ENCODE results near the gene GEN1.

GRCh38 chr2:17763641-17764333 is 9.8 kb downstream of the GEN1 start:
- TF ChIP-seq, protein P1, sequence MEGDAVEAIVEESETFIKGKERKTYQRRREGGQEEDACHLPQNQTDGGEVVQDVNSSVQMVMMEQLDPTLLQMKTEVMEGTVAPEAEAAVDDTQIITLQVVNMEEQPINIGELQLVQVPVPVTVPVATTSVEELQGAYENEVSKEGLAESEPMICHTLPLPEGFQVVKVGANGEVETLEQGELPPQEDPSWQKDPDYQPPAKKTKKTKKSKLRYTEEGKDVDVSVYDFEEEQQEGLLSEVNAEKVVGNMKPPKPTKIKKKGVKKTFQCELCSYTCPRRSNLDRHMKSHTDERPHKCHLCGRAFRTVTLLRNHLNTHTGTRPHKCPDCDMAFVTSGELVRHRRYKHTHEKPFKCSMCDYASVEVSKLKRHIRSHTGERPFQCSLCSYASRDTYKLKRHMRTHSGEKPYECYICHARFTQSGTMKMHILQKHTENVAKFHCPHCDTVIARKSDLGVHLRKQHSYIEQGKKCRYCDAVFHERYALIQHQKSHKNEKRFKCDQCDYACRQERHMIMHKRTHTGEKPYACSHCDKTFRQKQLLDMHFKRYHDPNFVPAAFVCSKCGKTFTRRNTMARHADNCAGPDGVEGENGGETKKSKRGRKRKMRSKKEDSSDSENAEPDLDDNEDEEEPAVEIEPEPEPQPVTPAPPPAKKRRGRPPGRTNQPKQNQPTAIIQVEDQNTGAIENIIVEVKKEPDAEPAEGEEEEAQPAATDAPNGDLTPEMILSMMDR (IDR thresholded peaks at IDR 0.05): no peak
- no peak for TF ChIP-seq POLR2A (IDR thresholded peaks at IDR 0.05)
